ENCODE results near the gene NUP188. TPM values are rescaled to one million over a fixed set of nuclear protein-coding genes. Genes with fewer than 3 reads are reported as not detected.
"Not testable (repeated sequence)": the region's sequence is repeated elsewhere in the genome, so short reads cannot be mapped to it uniquely, and the experiment has no call there.

NUP188 gene
- polyA plus RNA-seq, 5 donors = 48.7 to 66.7 (median 51.0) TPM

DNA sequence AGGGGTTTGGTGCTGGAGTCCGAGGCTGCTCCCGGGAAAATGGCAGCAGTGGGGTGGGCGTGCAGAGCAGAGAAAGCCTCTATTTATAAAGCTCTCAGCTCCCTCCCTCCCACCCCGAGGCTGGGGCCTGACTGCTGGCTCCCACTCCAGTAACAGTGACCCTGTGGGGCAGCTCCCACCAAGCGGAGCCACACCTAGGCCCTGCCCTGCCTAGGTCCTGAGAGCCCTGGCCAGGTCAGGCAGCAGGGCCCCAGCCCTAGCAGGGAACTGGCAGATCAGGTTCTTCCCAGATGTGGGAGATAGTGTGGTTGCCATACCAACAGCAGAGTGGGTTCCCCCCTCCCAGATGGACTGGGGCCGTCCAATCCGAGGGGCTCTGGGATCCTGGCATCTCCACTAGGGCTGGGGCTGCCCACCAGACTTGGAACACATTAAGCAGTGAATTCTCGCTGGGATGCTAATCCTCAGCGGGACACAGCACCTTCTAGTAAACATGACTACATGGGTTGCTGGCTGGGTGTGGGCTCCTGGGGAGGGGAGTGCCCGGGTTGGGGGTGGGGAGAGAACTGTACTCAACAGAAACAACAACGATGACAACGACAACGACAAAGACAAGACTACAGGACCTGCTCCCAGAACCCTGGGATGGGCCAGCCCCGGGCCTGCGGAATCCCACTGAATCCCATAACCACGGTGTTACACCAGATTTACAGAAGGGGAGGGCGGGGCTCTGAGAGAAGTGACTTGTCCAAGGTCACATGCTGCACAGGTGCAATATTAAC is 79.1 kb downstream of the NUP188 start:
- DNase-seq = peak; percentile 28 to 36

DNA sequence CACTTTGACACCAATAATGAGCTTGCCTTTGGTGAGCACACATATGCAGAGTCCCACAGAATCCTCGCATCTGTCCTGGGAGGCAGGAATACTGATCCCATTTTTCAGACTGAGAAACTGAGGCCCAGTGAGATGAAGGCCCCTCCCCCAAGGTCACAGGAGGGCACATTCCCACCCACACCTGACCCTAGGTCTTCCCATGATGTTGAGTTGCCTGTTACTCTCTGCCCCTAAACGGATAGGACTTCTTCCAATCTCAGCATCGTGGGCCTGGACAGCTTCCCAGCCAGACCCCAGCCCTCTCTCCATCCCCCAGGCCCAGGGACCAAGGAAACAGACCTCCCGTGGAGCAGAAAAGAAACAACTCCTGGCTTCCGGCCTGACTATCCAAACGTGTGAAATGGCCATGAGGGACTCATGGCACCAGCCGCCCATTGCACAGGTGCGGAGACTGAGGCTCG is 79.8 kb downstream of the NUP188 start:
- no peak for DNase-seq

DNA sequence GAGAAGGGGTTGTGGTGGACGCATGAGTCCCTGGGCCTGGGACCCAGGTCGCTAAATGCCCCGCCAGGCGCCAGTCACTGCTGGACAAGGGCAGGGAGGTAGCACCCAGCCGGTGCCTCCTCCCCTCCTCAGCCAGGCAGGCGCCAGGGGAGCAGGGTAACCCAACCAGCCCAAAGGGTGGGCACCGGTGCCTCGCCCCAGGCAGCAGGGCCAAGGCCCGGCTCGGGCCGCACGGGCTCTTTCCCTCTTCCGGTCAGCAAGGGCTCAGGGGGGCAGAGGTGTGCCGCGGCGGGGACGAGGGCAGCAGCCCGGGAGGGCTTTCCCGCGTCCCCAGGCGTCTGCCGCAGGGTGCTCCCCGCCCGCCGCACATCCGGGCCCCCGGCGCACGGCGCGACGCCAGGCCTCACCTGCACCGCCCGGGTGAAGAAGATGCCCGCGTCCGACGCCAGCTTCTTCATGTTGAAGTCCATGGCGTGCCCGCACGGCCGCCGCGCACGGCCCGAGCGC is 80.2 kb downstream of the NUP188 start:
- DNase-seq = peak in 1 of 2 donors; percentile 39

DNA sequence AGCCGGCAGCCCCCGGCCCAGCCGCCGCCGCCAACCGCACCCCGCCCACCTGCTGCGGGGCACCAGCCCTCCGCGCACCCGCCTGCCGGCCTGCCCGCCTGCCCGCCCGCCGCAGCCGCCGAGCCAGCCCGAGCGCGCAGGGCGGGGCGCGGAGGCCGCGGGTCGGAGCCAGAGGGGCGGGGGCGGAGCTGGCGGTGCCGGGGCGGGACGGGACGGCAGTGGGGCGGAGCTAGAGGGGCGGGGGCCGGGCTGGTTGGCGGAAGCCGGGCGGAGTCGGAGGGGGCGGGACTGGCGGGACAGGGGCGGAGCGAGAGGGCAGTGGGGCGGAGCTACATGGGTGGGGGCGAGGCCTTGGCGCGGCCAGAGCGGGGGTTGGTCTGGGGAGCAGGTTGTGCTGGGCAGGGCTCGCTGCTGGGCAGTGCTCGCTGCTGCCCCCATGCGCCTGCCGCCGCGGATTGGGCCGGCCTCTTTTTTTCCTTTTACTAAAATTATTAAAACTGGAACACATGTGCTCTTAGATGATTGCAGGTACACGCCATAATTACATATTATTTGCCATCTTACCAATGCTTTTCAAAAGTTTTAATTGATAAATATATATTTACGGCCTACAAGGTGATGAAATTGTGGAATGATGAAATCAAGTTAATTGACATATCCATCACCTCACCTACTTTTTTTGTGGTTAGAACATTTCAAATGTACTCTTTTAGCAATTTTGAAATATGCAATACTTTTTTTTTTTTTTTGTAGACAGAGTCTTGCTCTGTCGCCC is 80.9 kb downstream of the NUP188 start, which contains the start of gene SH3GLB2:
Gene SH3GLB2 (minus strand): TSS at position 140 of the 775 bp plus-strand sequence. CDS start 177 bp downstream, outside the sequence.
- peak; percentile 94 to 96 for DNase-seq

- DNase-seq = no peak
Measured at GRCh38 chr9:129030191-129030590, 82.7 kb downstream of the NUP188 start.

GRCh38 chr9:129031514-129031913 is 84.0 kb downstream of the NUP188 start:
- no peak for DNase-seq

DNA sequence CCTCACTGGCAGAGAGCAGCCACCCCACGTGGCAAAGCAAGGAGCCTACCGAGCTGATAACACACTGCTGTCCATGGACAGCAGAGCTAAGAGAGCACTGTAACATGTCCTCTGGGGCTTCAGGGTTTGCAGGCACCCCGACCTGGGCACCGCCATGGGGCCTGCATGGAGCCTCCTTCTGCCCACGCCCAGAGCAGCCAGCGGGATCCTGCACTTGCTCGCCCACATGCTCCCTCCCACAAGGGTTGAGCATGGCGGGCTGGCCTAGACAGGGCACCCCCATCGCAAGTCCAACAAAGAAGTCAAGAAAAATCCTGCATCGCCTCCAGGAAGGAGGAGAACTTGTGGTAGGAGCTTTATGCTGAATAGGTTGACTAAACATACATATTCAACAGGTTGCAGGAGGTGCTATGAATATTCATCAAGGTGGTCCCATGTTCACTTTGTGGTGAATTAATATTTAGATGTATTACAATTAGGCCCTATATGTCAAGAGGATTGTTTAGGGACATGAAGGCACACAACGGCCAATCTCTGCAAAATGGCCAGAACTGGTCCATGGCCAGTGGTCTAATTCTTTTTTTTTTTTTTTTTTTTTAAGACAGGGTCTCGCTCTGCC is 85.2 kb downstream of the NUP188 start:
- DNase-seq = no peak

DNA sequence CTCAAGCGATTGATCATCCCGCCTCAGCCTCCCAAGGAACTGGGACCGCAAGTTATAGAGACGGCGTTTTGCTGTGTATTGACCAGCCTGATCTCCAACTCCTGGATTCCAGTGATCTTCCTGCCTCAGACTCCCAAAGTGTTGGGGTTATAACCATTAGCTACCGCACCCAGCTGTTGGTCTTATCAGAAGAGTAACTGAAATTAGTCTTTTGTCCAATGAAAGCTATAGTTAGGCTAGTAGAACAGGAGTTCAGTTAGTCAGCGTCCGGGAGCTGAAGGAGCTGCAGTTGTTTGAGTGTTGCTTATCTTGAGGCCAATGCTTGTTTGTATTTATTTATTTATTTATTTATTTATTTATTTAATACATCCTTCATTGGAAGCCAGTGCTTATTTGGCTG is 85.7 kb downstream of the NUP188 start:
- DNase-seq = no peak

GRCh38 chr9:129035838-129036237 is 88.3 kb downstream of the NUP188 start:
- DNase-seq = not testable (repeated sequence)

DNA sequence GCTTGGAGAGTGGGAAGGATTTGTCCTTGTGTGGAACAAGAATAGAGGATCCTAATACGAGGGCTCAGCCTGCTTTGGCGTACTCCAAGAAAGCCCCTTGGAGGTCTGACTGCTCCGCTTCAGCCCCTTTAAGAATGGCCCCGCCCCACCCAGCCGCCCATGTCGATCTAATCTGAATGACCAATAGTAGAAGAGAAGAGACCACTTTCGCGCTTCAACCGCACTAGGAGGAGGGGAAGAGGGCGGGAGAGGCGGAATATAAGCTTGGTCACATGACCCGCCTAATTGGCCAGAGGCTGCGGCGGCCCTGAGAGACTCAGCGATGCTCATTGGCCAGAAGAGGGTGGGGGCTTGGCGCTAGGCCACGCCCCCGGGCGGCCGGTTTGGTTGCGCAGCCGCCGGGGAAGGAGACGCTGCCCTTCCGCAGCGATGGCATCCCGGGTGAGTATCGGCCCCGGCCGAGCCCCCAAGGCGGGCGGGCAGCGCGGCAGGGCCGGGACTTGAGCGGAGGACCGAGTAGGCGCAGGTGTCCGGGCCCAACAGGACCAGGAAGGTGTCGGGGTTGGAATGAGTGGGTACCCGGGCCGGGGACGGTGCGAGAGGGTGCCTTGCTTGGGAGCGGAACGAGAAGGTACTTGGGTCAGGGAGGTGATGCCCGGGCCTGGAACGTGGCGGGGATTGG is 88.9 kb downstream of the NUP188 start, which contains the start of gene MIGA2:
Gene MIGA2 (plus strand): TSS at position 386 of the 682 bp plus-strand sequence. CDS start 3,969 bp downstream, outside the sequence.
- DNase-seq = peak; percentile 98 to 99

GRCh38 chr9:129036923-129037766 is 89.6 kb downstream of the NUP188 start:
- DNase-seq = no peak

GRCh38 chr9:129037767-129038098 is 90.2 kb downstream of the NUP188 start:
- DNase-seq = no peak

DNA sequence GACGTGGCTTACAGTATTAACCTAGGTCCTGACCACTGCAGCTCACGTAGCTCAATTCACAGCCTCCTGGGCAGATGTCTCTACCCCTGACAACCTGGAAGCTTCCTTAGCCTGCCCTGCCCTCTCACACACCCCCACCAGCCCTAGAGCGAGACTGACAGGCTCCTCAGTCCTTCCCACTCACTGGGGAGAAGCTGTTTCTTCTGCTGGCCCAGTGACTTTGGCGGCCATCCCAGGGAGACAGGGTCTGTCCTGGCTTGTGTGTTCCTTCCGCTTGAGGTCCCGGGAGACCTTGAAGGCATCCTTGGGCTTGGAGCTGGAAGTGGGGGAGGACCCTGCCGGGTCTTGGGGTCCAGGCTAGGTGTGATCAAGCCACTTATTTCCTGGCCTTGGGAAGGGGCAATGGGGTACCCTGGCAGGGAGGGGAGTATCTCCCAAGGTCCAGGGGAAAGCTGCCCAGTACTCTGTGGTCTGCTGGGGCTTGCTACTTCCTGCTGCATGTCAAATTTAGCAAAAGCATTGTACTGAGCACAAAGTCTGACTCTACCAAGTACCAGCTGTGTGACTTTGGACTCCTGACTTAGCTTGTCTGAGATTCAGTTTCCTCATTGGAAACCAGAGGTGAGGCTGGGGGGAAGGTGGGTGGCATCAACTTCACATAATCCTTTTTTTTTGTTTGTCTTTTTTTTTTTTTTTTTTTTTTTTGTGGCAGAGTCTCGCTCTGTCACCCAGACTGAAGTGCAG is 90.8 kb downstream of the NUP188 start:
- DNase-seq = no peak

GRCh38 chr9:129040113-129040643 is 92.7 kb downstream of the NUP188 start:
- no peak for DNase-seq

GRCh38 chr9:129042016-129042415 is 94.5 kb downstream of the NUP188 start:
- DNase-seq = no peak

DNA sequence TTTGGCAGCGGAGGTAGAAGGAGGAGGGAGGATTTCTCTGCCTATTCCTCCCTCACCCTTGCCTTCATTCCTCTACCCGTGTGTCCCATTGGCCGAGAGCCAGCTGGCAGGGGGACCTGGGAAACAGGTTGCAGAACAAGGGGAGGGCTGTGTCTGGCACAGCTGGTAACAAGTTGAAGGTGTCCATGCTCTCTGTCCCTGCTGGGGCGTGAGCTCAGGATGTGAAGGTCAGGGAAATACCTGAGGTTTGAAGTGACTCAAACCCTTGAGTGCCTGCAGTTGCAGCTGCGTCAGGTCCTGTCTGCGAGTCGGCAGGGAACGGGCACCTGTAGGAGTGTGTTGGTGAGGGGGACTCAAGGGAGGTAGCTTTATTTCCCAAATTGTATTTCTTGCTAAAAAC is 105.1 kb downstream of the NUP188 start:
- peak; percentile 18 to 23 for DNase-seq

DNA sequence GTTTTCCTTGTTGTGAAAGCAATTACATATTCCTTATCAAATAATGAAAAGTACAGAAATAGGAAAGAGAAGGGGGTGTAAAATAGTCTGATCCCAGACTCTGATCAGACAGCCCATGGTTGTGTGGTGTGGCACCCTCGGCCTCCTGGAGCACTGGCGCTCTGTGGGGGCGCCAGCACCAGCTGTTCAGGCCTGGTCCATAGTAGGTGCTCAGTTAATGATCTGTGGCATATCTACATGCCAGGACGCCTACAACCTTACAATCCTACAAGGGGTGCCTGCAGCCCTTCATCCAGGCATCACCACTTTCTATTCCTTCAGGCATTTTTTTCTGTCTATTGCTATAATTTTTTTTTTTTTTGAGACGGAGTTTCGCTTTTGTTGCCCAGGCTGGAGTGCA is 105.5 kb downstream of the NUP188 start:
- DNase-seq = no peak

GRCh38 chr9:129054163-129054851 is 106.8 kb downstream of the NUP188 start:
- DNase-seq = no peak

All from right lung (tissue), 5 donors.